Measurements from ENCODE around the gene FFAR1. TPM values are rescaled to one million over a fixed set of nuclear protein-coding genes. Genes with fewer than 3 reads are reported as not detected.

FFAR1 gene
- total and polyA plus RNA-seq, 2 of the 8 experiments (the other 6 are each of a cell fraction or from before 2014, with no cell fraction given) = not detected

DNA sequence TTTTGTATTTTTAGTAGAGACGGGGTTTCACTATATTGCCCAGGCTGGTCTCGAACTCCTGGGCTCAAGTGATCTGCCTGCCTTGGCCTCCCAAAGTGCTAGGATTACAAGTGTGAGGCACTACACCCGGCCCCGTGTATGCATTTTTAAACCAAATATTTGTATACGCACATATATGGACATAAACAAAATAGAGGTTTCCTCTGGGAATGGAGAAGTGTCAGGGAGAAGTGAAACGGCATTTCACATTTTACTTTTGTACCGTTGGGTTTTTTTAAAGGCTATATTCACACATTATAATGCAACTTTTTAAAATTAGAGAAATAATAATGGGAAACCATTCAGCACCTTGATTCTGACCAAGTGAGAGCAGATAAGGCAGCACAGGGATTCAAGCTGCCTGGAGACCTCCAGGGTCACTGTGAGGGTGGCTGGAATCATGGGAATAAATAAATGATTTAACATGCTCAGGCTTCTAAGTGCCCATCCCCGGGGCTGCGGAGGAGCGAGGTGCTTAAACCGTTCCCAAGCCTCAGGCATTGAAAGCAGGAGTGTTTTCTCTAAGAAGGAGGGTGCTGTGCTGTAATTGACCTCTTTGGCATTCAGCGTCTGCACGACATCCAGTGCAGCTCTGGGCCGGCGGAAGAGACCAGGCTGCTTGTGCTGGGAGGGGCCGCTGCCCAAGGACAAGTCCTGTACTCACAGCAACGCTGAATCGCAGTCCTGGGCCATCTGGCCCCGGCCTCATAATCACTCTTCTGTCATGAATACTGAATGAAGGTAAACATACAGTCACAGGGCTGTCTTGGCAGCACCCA is 47.9 kb downstream of the FFAR1 start (continued):
- TF ChIP-seq KDM4A (IDR thresholded peaks at IDR 0.05; ENCODE audit: low read depth, low read length, severe bottlenecking) = no peak
- no peak for TF ChIP-seq HDAC2 (IDR thresholded peaks at IDR 0.05; ENCODE audit: borderline replicate concordance in 1 of 2, low read depth in 2 of 2, low read length in 2 of 2)
- no peak for TF ChIP-seq PHF8 (conservative IDR thresholded peaks at IDR 0.05; ENCODE audit: low read depth, low read length)
- TF ChIP-seq TAF1 (IDR thresholded peaks at IDR 0.05; ENCODE audit: low read depth, low read length) = no peak
- TF ChIP-seq EGR1 (IDR thresholded peaks at IDR 0.05; ENCODE audit: borderline replicate concordance, low read depth, low read length) = no peak
- TF ChIP-seq SIRT6 (IDR thresholded peaks at IDR 0.05; ENCODE audit: low read length) = no peak
- TF ChIP-seq, protein P1, sequence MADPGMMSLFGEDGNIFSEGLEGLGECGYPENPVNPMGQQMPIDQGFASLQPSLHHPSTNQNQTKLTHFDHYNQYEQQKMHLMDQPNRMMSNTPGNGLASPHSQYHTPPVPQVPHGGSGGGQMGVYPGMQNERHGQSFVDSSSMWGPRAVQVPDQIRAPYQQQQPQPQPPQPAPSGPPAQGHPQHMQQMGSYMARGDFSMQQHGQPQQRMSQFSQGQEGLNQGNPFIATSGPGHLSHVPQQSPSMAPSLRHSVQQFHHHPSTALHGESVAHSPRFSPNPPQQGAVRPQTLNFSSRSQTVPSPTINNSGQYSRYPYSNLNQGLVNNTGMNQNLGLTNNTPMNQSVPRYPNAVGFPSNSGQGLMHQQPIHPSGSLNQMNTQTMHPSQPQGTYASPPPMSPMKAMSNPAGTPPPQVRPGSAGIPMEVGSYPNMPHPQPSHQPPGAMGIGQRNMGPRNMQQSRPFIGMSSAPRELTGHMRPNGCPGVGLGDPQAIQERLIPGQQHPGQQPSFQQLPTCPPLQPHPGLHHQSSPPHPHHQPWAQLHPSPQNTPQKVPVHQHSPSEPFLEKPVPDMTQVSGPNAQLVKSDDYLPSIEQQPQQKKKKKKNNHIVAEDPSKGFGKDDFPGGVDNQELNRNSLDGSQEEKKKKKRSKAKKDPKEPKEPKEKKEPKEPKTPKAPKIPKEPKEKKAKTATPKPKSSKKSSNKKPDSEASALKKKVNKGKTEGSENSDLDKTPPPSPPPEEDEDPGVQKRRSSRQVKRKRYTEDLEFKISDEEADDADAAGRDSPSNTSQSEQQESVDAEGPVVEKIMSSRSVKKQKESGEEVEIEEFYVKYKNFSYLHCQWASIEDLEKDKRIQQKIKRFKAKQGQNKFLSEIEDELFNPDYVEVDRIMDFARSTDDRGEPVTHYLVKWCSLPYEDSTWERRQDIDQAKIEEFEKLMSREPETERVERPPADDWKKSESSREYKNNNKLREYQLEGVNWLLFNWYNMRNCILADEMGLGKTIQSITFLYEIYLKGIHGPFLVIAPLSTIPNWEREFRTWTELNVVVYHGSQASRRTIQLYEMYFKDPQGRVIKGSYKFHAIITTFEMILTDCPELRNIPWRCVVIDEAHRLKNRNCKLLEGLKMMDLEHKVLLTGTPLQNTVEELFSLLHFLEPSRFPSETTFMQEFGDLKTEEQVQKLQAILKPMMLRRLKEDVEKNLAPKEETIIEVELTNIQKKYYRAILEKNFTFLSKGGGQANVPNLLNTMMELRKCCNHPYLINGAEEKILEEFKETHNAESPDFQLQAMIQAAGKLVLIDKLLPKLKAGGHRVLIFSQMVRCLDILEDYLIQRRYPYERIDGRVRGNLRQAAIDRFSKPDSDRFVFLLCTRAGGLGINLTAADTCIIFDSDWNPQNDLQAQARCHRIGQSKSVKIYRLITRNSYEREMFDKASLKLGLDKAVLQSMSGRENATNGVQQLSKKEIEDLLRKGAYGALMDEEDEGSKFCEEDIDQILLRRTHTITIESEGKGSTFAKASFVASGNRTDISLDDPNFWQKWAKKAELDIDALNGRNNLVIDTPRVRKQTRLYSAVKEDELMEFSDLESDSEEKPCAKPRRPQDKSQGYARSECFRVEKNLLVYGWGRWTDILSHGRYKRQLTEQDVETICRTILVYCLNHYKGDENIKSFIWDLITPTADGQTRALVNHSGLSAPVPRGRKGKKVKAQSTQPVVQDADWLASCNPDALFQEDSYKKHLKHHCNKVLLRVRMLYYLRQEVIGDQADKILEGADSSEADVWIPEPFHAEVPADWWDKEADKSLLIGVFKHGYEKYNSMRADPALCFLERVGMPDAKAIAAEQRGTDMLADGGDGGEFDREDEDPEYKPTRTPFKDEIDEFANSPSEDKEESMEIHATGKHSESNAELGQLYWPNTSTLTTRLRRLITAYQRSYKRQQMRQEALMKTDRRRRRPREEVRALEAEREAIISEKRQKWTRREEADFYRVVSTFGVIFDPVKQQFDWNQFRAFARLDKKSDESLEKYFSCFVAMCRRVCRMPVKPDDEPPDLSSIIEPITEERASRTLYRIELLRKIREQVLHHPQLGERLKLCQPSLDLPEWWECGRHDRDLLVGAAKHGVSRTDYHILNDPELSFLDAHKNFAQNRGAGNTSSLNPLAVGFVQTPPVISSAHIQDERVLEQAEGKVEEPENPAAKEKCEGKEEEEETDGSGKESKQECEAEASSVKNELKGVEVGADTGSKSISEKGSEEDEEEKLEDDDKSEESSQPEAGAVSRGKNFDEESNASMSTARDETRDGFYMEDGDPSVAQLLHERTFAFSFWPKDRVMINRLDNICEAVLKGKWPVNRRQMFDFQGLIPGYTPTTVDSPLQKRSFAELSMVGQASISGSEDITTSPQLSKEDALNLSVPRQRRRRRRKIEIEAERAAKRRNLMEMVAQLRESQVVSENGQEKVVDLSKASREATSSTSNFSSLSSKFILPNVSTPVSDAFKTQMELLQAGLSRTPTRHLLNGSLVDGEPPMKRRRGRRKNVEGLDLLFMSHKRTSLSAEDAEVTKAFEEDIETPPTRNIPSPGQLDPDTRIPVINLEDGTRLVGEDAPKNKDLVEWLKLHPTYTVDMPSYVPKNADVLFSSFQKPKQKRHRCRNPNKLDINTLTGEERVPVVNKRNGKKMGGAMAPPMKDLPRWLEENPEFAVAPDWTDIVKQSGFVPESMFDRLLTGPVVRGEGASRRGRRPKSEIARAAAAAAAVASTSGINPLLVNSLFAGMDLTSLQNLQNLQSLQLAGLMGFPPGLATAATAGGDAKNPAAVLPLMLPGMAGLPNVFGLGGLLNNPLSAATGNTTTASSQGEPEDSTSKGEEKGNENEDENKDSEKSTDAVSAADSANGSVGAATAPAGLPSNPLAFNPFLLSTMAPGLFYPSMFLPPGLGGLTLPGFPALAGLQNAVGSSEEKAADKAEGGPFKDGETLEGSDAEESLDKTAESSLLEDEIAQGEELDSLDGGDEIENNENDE (IDR thresholded peaks at IDR 0.05; ENCODE audit: insufficient replicate concordance, low read length) = no peak
- TF ChIP-seq SRF (IDR thresholded peaks at IDR 0.05; ENCODE audit: low read depth, low read length) = no peak
- TF ChIP-seq SP1 (IDR thresholded peaks at IDR 0.05; ENCODE audit: low read depth, low read length) = no peak
- TF ChIP-seq KDM1A (IDR thresholded peaks at IDR 0.05; ENCODE audit: borderline replicate concordance, low read length) = no peak
